HG03342 (cell line): ENCODE results near the gene DIPK1A.

Source experiments
- ATAC-seq: cut with Tn5 transposase; IDR thresholded peaks from one replicate; pipeline ENCODE4 v1.9.1; 2021; ENCODE audit warnings: mild to moderate bottlenecking, moderate library complexity; ENCODE audit not compliant: unreplicated experiment

Gene DIPK1A

GRCh38 chr1:92808381-92808780 is 152.9 kb downstream of the DIPK1A start:
- no peak for ATAC-seq

GRCh38 chr1:92805216-92805615 is 156.0 kb downstream of the DIPK1A start:
- no peak for ATAC-seq

- peak; percentile 67 for ATAC-seq
Measured at GRCh38 chr1:92804721-92805201, 156.5 kb downstream of the DIPK1A start.

- ATAC-seq = no peak
Measured at GRCh38 chr1:92803140-92803887, 157.9 kb downstream of the DIPK1A start.

- no peak for ATAC-seq
Measured at GRCh38 chr1:92797961-92798360, 163.3 kb downstream of the DIPK1A start.

- ATAC-seq = no peak
Measured at GRCh38 chr1:92797297-92797696, 164.0 kb downstream of the DIPK1A start.

GRCh38 chr1:92795166-92795565 is 166.1 kb downstream of the DIPK1A start:
- no peak for ATAC-seq

- no peak for ATAC-seq
Measured at GRCh38 chr1:92792340-92792782, 168.9 kb downstream of the DIPK1A start.
